Endothelial cell of umbilical vein (primary cell): Measurements from ENCODE around the gene NKD2. TPM values are rescaled to one million over a fixed set of nuclear protein-coding genes. Genes with fewer than 3 reads are reported as not detected.

Experiments
- BruUV-seq: library from RNA; stranded (reverse); fragments of 400-500 nt; replicated peaks from 2 replicates; lab custom pipeline; 2021; lab: Mats Ljungman, UMichigan
- CTCF ChIA-PET: fragments of 300-600, 350-600 bp; sonication (Branson Sonifier 250); formaldehyde crosslinking; loops from one replicate; lab custom pipeline; 2021; ENCODE audit warnings: antibody characterized with exemption, inconsistent platforms; lab: Charles Lee
- POLR2A ChIA-PET: fragments of 300-600, 350-600 bp; sonication (Branson Sonifier 250); formaldehyde crosslinking; loops from one replicate; lab custom pipeline; 2021; ENCODE audit warnings: antibody characterized with exemption, inconsistent platforms; lab: Charles Lee
- DNase-seq: peaks from one replicate; pipeline ENCODE4 v3.0.0-alpha.2; 2011; ENCODE audit warnings: low read depth, low spot score
- FAIRE-seq: peaks from 2 replicates; lab custom pipeline; 2011; peaks lifted over from hg19 to GRCh38; lab: Jason Lieb, UNC
- H2AFZ ChIP-seq: 2 replicates; pipeline ENCODE4 v1.6.0; 2012; ENCODE audit warnings: low read depth, low read length, control low read depth, inconsistent platforms
- H3K27ac ChIP-seq: 2 replicates; pipeline ENCODE4 v1.5.1; 2011; ENCODE audit warnings: low read depth, mild to moderate bottlenecking, control low read depth, low read length, moderate library complexity; ENCODE audit not compliant: insufficient read depth
- H3K27me3 ChIP-seq, 2 experiments: 2 replicates each; pipeline versions ENCODE4 v1.6.0 to v1.6.1; 2011; ENCODE audit warnings: low read length in 2 of 2, mixed read lengths in 1 of 2; ENCODE audit not compliant: control insufficient read depth in 2 of 2, insufficient read depth in 2 of 2
- H3K36me3 ChIP-seq, 2 experiments: 2 replicates in 1 of 2; 3 replicates in 1 of 2; pipeline ENCODE4 v1.5.1; 2011; ENCODE audit warnings: low read length in 2 of 2, mild to moderate bottlenecking in 1 of 2, moderate library complexity in 1 of 2; ENCODE audit not compliant: control insufficient read depth in 2 of 2, insufficient read depth in 2 of 2; ENCODE audit errors: extremely low read depth in 1 of 2
- H3K4me1 ChIP-seq: 3 replicates; pipeline ENCODE4 v1.5.1; 2011; ENCODE audit warnings: mild to moderate bottlenecking, low read length; ENCODE audit not compliant: control insufficient read depth, insufficient read depth; ENCODE audit errors: extremely low read depth
- H3K4me2 ChIP-seq: 2 replicates; pipeline ENCODE4 v1.6.1; 2011; ENCODE audit warnings: low read length, control low read depth, mixed read lengths; ENCODE audit not compliant: insufficient read depth
- H3K4me3 ChIP-seq, 3 experiments: fragments of 200-600 bp in 1 of 3; sonication (generic), shearing (Covaris generic) in 1 of 3; replicated peaks in 1 of 3; 2 replicates each; pipeline ENCODE4 v1.5.1; 2011 to 2016; ENCODE audit warnings: control low read depth in 3 of 3, low read length in 3 of 3, mild to moderate bottlenecking in 2 of 3, inconsistent platforms in 1 of 3, low read depth in 1 of 3, moderate library complexity in 1 of 3; ENCODE audit not compliant: insufficient read depth in 1 of 3
- H3K79me2 ChIP-seq: 2 replicates; pipeline ENCODE4 v1.6.0; 2012; ENCODE audit warnings: low read length, inconsistent platforms; ENCODE audit not compliant: control insufficient read depth, insufficient read depth
- H3K9ac ChIP-seq: replicated peaks from 2 replicates; pipeline ENCODE3; 2011; ENCODE audit warnings: low read length, control low read depth; ENCODE audit not compliant: insufficient read depth; ENCODE audit errors: extremely low read depth
- H3K9me1 ChIP-seq: replicated peaks from 3 replicates; pipeline ENCODE4 v1.6.0; 2011; ENCODE audit warnings: mild to moderate bottlenecking, low read length; ENCODE audit not compliant: control insufficient read depth, insufficient read depth; ENCODE audit errors: extremely low read depth
- H3K9me3 ChIP-seq: replicated peaks from 2 replicates; pipeline ENCODE4 v1.5.1; 2012; ENCODE audit warnings: low read length, inconsistent platforms; ENCODE audit not compliant: control insufficient read depth, insufficient read depth
- H4K20me1 ChIP-seq: replicated peaks from 2 replicates; pipeline ENCODE3; 2011; ENCODE audit warnings: mild to moderate bottlenecking, low read length; ENCODE audit not compliant: control insufficient read depth, insufficient read depth; ENCODE audit errors: extremely low read depth
- EZH2 ChIP-seq: IDR thresholded peaks from 2 replicates; pipeline ENCODE4 v1.6.1; 2012; ENCODE audit warnings: borderline replicate concordance, low read depth, mild to moderate bottlenecking, moderate library complexity, low read length, inconsistent platforms; ENCODE audit not compliant: severe bottlenecking
- FOS ChIP-seq: IDR thresholded peaks from 2 replicates; pipeline ENCODE4 v1.6.1; 2011; ENCODE audit warnings: mild to moderate bottlenecking, low read length, moderate library complexity, borderline replicate concordance; ENCODE audit not compliant: insufficient read depth
- GATA2 ChIP-seq: IDR thresholded peaks from 2 replicates; pipeline ENCODE4 v1.7.0; 2011; ENCODE audit warnings: low read depth, mild to moderate bottlenecking, moderate library complexity, mixed read lengths, low read length; ENCODE audit not compliant: insufficient read length, insufficient read depth
- JUN ChIP-seq: IDR thresholded peaks from 2 replicates; pipeline ENCODE4 v1.6.1; 2011; ENCODE audit warnings: borderline replicate concordance, low read depth; ENCODE audit not compliant: insufficient read length, insufficient read depth
- MAX ChIP-seq: IDR thresholded peaks from 2 replicates; pipeline ENCODE4 v1.6.1; 2011; ENCODE audit not compliant: insufficient read depth, insufficient read length
- MYC ChIP-seq: IDR thresholded peaks from one replicate; pipeline ENCODE4 v1.6.1; 2011; ENCODE audit warnings: mild to moderate bottlenecking, low read depth, low read length
- POLR2A ChIP-seq: IDR thresholded peaks from 2 replicates; pipeline ENCODE4 v1.6.1; 2012; ENCODE audit warnings: low read depth, mild to moderate bottlenecking, control low read depth, low read length
- POLR2AphosphoS5 ChIP-seq: IDR thresholded peaks from 2 replicates; pipeline ENCODE4 v1.6.1; 2012; ENCODE audit warnings: low read depth, mild to moderate bottlenecking, control low read depth, low read length, moderate library complexity; ENCODE audit not compliant: insufficient read depth
- dilution Hi-C: fragments of 300-500 bp; cut with MboI; formaldehyde crosslinking; loops from one replicate; pipeline ENCODE4 v1.15.0; 2019; ENCODE audit warnings: low sequenced_read_pairs; ENCODE audit not compliant: extremely low pct_ligation_motif_present
- intact Hi-C: fragments of 100-400 bp; cut with micrococcal nuclease; formaldehyde crosslinking; loops from one replicate; pipeline ENCODE4 v1.10.0; 2022
- polyA plus RNA-seq, 4 experiments: library from polyadenylated mRNA; depleted of rRNA in 3 of 4; stranded (reverse) in 3 of 4; unstranded in 1 of 4; fragments of >200 nt; gene quantifications; 2 replicates each; pipeline versions ENCODE4 v1.2.1 to v1.2.3, GENCODE V29; 2011 to 2012; ENCODE audit warnings: missing spikeins in 1 of 4
- total RNA-seq: library from RNA; stranded (reverse); gene quantifications from 2 replicates; pipeline ENCODE4 v1.2.3, GENCODE V29; 2021
- TF ChIP-seq, protein P1 (sequence below), 2 donors: IDR thresholded peaks; 1 replicate in 1 of 2; 2 replicates in 1 of 2; pipeline ENCODE4 v1.5.1; 2011; ENCODE audit warnings: low read length in 2 of 2, mild to moderate bottlenecking in 2 of 2, moderate library complexity in 2 of 2, control low read depth in 1 of 2, inconsistent platforms in 1 of 2, low read depth in 1 of 2; ENCODE audit not compliant: insufficient read depth in 1 of 2; ENCODE audit errors: extremely low read depth in 1 of 2

Gene NKD2
- total and polyA plus RNA-seq, 2 donors (not counting 3 experiments of a cell fraction or from before 2014, with no cell fraction given), result 0.08 TPM; not detected in 1

GRCh38 chr5:1051366-1051720, 42.7 kb downstream of the NKD2 start:
- Histone ChIP-seq H3K9me1 (no peaks in the 10 kb centered on the region), H3K9ac (no peak overlapping the region), H3K4me3 (no peak overlapping the region), H2AFZ (no peak overlapping the region), H3K9me3 (no peaks in the 10 kb centered on the region), H3K36me3 (peaks cover 2 to 10% of the 10 kb centered on the region in 2 experiments), H4K20me1 (no peaks in the 10 kb centered on the region), H3K4me1 (no peaks in the 10 kb centered on the region), H3K27me3 (no peaks in the 10 kb centered on the region), H3K27ac (no peak overlapping the region), H3K4me2 (no peak overlapping the region), H3K79me2 (no peaks in the 10 kb centered on the region)
- FAIRE-seq, result no peak
- DNase-seq, result no peak
- CTCF ChIA-PET, result no interaction called here
- POLR2A ChIA-PET, result interaction anchor here (0.6 kb wide), 1 partner anchor 13 kb away, joined by 3 read pairs; no protein-coding TSS in a partner anchor
- intact Hi-C loops (no loop called here), dilution Hi-C loops (no loop called here)
- BruUV-seq, result no TSS peak
- no peak for TF ChIP-seq POLR2A
- no peak for TF ChIP-seq MAX
- no peak for TF ChIP-seq GATA2
- no peak for TF ChIP-seq EZH2
- TF ChIP-seq MYC, result no peak
- TF ChIP-seq POLR2AphosphoS5, result no peak
- TF ChIP-seq FOS, result no peak
- TF ChIP-seq JUN, result no peak
- TF ChIP-seq, protein P1, sequence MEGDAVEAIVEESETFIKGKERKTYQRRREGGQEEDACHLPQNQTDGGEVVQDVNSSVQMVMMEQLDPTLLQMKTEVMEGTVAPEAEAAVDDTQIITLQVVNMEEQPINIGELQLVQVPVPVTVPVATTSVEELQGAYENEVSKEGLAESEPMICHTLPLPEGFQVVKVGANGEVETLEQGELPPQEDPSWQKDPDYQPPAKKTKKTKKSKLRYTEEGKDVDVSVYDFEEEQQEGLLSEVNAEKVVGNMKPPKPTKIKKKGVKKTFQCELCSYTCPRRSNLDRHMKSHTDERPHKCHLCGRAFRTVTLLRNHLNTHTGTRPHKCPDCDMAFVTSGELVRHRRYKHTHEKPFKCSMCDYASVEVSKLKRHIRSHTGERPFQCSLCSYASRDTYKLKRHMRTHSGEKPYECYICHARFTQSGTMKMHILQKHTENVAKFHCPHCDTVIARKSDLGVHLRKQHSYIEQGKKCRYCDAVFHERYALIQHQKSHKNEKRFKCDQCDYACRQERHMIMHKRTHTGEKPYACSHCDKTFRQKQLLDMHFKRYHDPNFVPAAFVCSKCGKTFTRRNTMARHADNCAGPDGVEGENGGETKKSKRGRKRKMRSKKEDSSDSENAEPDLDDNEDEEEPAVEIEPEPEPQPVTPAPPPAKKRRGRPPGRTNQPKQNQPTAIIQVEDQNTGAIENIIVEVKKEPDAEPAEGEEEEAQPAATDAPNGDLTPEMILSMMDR (IDR thresholded peaks at IDR 0.05; ENCODE audit: extremely low read depth in 1 of 2, insufficient read depth in 1 of 2, low read depth in 1 of 2, low read length in 2 of 2), result no peak
